Hippocampal formation (tissue), 2 donors: ENCODE data around the gene KRTAP2-2.
"Not testable (repeated sequence)": the region's sequence is repeated elsewhere in the genome, so short reads cannot be mapped to it uniquely, and the experiment has no call there.

ENCODE experiments used
- DNase-seq, 2 donors: peaks; one replicate each; lab custom pipeline; 2025; lab: John Stamatoyannopoulos, UW

Gene KRTAP2-2

GRCh38 chr17:41064301-41064700 is 9.3 kb upstream of the KRTAP2-2 start:
- DNase-seq, result no peak

GRCh38 chr17:41063449-41063848 is 8.4 kb upstream of the KRTAP2-2 start:
- DNase-seq, result no peak

- DNase-seq, result no peak
Measured at GRCh38 chr17:41061964-41062363, 6.9 kb upstream of the KRTAP2-2 start.

- no peak for DNase-seq
Measured at GRCh38 chr17:41060052-41060604, 5.1 kb upstream of the KRTAP2-2 start, which contains the start of gene KRTAP2-3. Gene KRTAP2-3 (minus strand): TSS chr17:41060114. CDS start chr17:41060050, 64 bp downstream.

GRCh38 chr17:41059276-41060051 is 4.4 kb upstream of the KRTAP2-2 start:
- DNase-seq, result not testable (repeated sequence)

GRCh38 chr17:41058741-41059140 is 3.7 kb upstream of the KRTAP2-2 start:
- no peak for DNase-seq

- DNase-seq, result no peak
Measured at GRCh38 chr17:41057547-41057946, 2.5 kb upstream of the KRTAP2-2 start.

GRCh38 chr17:41054556-41054955 is 474 bp downstream of the KRTAP2-2 start:
- DNase-seq, result not testable (repeated sequence)

GRCh38 chr17:41054025-41054424 is 1.0 kb downstream of the KRTAP2-2 start:
- no peak for DNase-seq

- no peak for DNase-seq
Measured at GRCh38 chr17:41052566-41052965, 2.5 kb downstream of the KRTAP2-2 start.

- no peak for DNase-seq
Measured at GRCh38 chr17:41049110-41049509, 5.9 kb downstream of the KRTAP2-2 start.

- DNase-seq, result no peak
Measured at GRCh38 chr17:41048441-41048840, 6.6 kb downstream of the KRTAP2-2 start.

GRCh38 chr17:41046735-41047465 is 8.1 kb downstream of the KRTAP2-2 start, which contains the start of gene KRTAP2-1:
Gene KRTAP2-1 (minus strand): TSS chr17:41047316. CDS start chr17:41047267, 49 bp downstream.
- not testable (repeated sequence) for DNase-seq

- no peak for DNase-seq
Measured at GRCh38 chr17:41042953-41043352, 12.1 kb downstream of the KRTAP2-2 start.

- not testable (repeated sequence) for DNase-seq
Measured at GRCh38 chr17:41040783-41041571, 14.1 kb downstream of the KRTAP2-2 start, which contains the start of gene KRTAP1-1. Gene KRTAP1-1 (minus strand): TSS chr17:41041450. CDS start chr17:41041397, 53 bp downstream.

- DNase-seq, result no peak
Measured at GRCh38 chr17:41037853-41038350, 17.1 kb downstream of the KRTAP2-2 start.

GRCh38 chr17:41034346-41034935 is 20.6 kb downstream of the KRTAP2-2 start, which contains the start of gene KRTAP1-3:
Gene KRTAP1-3 (minus strand): TSS chr17:41034874. CDS start chr17:41034821, 53 bp downstream.
- DNase-seq, result not testable (repeated sequence)

GRCh38 chr17:41029633-41030245 is 25.3 kb downstream of the KRTAP2-2 start, which contains the start of gene KRTAP1-4:
Gene KRTAP1-4 (minus strand): TSS chr17:41030195. CDS start chr17:41030078, 117 bp downstream.
- DNase-seq, result no peak

- DNase-seq, result no peak
Measured at GRCh38 chr17:41026715-41027471, 28.1 kb downstream of the KRTAP2-2 start, which contains the start of gene KRTAP1-5. Gene KRTAP1-5 (minus strand): TSS chr17:41027208. CDS start chr17:41027155, 53 bp downstream.
